ENCODE results near the gene SCRG1.

Gene SCRG1

DNA sequence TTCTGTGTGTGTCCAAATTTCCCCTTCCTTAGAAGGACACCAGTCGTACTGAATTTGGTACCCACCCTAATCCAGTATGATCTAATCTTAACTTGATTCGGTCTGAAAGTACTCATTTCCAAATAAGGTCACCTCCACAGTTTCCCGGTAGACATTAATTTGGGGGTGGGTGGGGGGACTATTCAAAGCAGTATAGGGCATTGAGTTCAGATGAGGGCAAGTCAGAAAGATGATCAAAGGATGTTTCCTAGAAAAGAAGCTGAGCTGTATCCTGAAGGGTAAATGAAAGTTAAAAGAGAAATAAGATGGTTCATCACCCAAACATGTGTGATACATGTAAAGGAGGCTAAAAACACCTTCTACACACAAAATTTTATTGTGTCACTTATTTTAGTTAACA, 42.0 kb upstream of the SCRG1 start (continued):
- TF ChIP-seq ZIC2 (tag by site-specific recombination; IDR thresholded peaks at IDR 0.05) = no peak
- no peak for TF ChIP-seq ZNF677 (tag by site-specific recombination; IDR thresholded peaks at IDR 0.05)
- TF ChIP-seq ZNF274 (IDR thresholded peaks at IDR 0.05; ENCODE audit: low read length) = no peak
- no peak for TF ChIP-seq ZNF274 (tag by site-specific recombination; IDR thresholded peaks at IDR 0.05; ENCODE audit: borderline replicate concordance)
- no peak for TF ChIP-seq ZNF341 (tag by site-specific recombination; IDR thresholded peaks at IDR 0.05; ENCODE audit: low read depth)

DNA sequence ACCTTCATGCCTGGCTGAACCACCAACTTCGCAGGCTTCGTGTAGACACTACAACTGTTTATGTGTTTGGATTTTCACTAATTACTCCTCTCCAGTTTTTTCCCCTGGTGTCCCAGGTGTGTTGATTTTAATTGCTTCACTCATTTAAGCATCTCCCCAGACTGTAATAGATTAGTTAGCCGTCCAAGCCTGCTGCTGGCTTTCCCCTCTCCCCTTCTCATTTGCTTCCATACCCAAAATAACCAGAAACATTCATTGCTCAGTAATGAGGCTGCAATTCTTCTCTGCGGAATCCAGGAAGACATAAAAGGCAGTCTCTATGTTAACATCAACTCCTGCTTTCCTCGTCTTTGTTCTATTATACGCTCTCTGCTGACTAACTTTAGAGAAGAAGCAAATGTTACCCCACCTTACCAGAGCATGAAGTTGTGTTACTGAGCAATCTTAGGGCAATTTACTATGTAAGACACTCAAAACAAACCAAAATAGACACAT, 37.9 kb upstream of the SCRG1 start:
- peaks cover 7% of the 10 kb centered on the region for H3K4me1 ChIP-seq (ENCODE audit: control insufficient read depth, insufficient read depth, low read length)
- no peak overlapping the region for H3K27ac ChIP-seq (ENCODE audit: extremely low read depth, low read depth, low read length)
- POLR2A ChIA-PET = no interaction called here
- CTCF ChIA-PET = no interaction called here
- no peaks in the 10 kb centered on the region for H3K36me3 ChIP-seq (ENCODE audit: control insufficient read depth in 2 of 2, insufficient read depth in 1 of 2, low read length in 2 of 2)
- no peaks in the 10 kb centered on the region for H3K9me3 ChIP-seq (ENCODE audit: control insufficient read depth, insufficient read depth, low read depth, low read length)
- no peak overlapping the region for H3K4me3 ChIP-seq (ENCODE audit: low read depth, low read length)
- TF ChIP-seq ZSCAN16 (tag by site-specific recombination; IDR thresholded peaks at IDR 0.05) = no peak
- TF ChIP-seq GLIS2 (tag by site-specific recombination; IDR thresholded peaks at IDR 0.05) = no peak
- TF ChIP-seq, protein P1, sequence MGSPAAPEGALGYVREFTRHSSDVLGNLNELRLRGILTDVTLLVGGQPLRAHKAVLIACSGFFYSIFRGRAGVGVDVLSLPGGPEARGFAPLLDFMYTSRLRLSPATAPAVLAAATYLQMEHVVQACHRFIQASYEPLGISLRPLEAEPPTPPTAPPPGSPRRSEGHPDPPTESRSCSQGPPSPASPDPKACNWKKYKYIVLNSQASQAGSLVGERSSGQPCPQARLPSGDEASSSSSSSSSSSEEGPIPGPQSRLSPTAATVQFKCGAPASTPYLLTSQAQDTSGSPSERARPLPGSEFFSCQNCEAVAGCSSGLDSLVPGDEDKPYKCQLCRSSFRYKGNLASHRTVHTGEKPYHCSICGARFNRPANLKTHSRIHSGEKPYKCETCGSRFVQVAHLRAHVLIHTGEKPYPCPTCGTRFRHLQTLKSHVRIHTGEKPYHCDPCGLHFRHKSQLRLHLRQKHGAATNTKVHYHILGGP (tag by site-specific recombination; IDR thresholded peaks at IDR 0.05) = no peak
- TF ChIP-seq, protein P2, sequence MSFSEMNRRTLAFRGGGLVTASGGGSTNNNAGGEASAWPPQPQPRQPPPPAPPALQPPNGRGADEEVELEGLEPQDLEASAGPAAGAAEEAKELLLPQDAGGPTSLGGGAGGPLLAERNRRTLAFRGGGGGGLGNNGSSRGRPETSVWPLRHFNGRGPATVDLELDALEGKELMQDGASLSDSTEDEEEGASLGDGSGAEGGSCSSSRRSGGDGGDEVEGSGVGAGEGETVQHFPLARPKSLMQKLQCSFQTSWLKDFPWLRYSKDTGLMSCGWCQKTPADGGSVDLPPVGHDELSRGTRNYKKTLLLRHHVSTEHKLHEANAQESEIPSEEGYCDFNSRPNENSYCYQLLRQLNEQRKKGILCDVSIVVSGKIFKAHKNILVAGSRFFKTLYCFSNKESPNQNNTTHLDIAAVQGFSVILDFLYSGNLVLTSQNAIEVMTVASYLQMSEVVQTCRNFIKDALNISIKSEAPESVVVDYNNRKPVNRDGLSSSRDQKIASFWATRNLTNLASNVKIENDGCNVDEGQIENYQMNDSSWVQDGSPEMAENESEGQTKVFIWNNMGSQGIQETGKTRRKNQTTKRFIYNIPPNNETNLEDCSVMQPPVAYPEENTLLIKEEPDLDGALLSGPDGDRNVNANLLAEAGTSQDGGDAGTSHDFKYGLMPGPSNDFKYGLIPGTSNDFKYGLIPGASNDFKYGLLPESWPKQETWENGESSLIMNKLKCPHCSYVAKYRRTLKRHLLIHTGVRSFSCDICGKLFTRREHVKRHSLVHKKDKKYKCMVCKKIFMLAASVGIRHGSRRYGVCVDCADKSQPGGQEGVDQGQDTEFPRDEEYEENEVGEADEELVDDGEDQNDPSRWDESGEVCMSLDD (tag by site-specific recombination; IDR thresholded peaks at IDR 0.05) = no peak

DNA sequence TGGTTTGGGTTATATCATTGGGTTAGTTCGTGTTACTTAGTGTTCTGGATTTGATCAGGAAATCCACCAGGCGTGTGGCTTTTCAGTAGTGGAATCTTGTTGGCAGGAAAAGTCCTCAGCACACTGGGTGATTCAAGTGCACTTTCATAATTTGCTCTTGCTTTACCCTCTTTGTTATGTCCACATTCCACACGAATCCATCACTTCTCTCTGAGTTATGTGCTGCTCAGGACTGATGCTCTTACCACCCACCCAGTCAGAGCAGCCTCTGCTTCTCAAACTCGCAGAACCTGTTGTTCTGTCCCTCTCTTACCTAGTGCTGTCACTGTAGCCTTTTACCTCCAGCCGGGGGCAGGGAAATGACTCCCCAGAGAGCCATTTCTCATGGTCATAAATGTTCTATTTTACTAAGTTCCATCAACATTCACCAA, 37.2 kb upstream of the SCRG1 start:
- no peaks in the 10 kb centered on the region for H3K36me3 ChIP-seq (ENCODE audit: control insufficient read depth in 2 of 2, insufficient read depth in 1 of 2, low read length in 2 of 2)
- peaks cover 7% of the 10 kb centered on the region for H3K4me1 ChIP-seq (ENCODE audit: control insufficient read depth, insufficient read depth, low read length)
- 0 out of 2 replicates have a peak, but pooled peaks have one; percentile 19 for TF ChIP-seq ZBTB17 (tag by site-specific recombination; IDR thresholded peaks at IDR 0.05)
- TF ChIP-seq GLIS1 (tag by site-specific recombination; IDR thresholded peaks at IDR 0.05) = peak; percentile 44
- TF ChIP-seq ZSCAN16 (tag by site-specific recombination; IDR thresholded peaks at IDR 0.05) = no peak
- no peak for TF ChIP-seq ZNF366 (tag by site-specific recombination; conservative IDR thresholded peaks at IDR 0.05)
- TF ChIP-seq FEZF1 (tag by site-specific recombination; IDR thresholded peaks at IDR 0.05) = peak; percentile 63
- no peak for TF ChIP-seq SP3 (tag by site-specific recombination; IDR thresholded peaks at IDR 0.05)
- TF ChIP-seq ZNF600 (tag by site-specific recombination; IDR thresholded peaks at IDR 0.05) = peak; percentile 82
- ChIA-PET POLR2A (no interaction called here), CTCF (no interaction called here)
- H3K4me3 ChIP-seq (ENCODE audit: low read depth, low read length) = no peak overlapping the region
- H3K9me3 ChIP-seq (ENCODE audit: control insufficient read depth, insufficient read depth, low read depth, low read length) = no peaks in the 10 kb centered on the region
- no peak overlapping the region for H3K27ac ChIP-seq (ENCODE audit: extremely low read depth, low read depth, low read length)

DNA sequence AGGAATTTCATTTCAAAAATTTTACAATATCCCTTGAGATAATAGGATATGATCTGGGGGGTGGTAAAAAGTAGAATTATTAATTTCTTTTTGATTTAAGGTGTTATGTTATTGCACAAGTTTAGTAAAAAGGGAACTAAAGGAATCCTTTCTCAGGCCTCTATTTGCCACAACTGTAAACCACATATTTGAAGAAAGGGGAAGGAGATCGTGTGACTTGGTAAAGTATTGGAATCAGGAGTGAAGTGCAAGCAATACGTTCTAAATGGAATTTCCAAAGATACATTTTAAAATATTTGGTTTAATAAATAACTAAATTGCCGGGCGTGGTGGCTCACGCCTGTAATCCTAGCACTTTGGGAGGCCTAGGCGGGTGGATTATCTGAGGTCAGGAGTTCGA, 35.3 kb upstream of the SCRG1 start:
- Histone ChIP-seq H3K4me3 (ENCODE audit: low read depth, low read length) (no peak overlapping the region), H3K9me3 (ENCODE audit: control insufficient read depth, insufficient read depth, low read depth, low read length) (no peaks in the 10 kb centered on the region), H3K36me3 (ENCODE audit: control insufficient read depth in 2 of 2, insufficient read depth in 1 of 2, low read length in 2 of 2) (no peaks in the 10 kb centered on the region), H3K27ac (ENCODE audit: extremely low read depth, low read depth, low read length) (no peak overlapping the region), H3K4me1 (ENCODE audit: control insufficient read depth, insufficient read depth, low read length) (peaks cover 7% of the 10 kb centered on the region)
- ChIA-PET CTCF (interaction anchor here (1.9 kb wide), 1 partner anchor 14 kb away, joined by 11 read pairs; no protein-coding TSS in a partner anchor), POLR2A (no interaction called here)
- no peak for TF ChIP-seq SP2 (tag by site-specific recombination; IDR thresholded peaks at IDR 0.05)
- TF ChIP-seq KLF10 (tag by site-specific recombination; IDR thresholded peaks at IDR 0.05) = no peak
- TF ChIP-seq, protein P3, sequence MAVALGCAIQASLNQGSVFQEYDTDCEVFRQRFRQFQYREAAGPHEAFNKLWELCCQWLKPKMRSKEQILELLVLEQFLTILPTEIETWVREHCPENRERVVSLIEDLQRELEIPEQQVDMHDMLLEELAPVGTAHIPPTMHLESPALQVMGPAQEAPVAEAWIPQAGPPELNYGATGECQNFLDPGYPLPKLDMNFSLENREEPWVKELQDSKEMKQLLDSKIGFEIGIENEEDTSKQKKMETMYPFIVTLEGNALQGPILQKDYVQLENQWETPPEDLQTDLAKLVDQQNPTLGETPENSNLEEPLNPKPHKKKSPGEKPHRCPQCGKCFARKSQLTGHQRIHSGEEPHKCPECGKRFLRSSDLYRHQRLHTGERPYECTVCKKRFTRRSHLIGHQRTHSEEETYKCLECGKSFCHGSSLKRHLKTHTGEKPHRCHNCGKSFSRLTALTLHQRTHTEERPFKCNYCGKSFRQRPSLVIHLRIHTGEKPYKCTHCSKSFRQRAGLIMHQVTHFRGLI (tag by site-specific recombination; IDR thresholded peaks at IDR 0.05) = no peak
- TF ChIP-seq TCF7L2 (IDR thresholded peaks at IDR 0.05; ENCODE audit: borderline replicate concordance, low read depth, low read length) = no peak
- TF ChIP-seq ZIC2 (tag by site-specific recombination; IDR thresholded peaks at IDR 0.05) = no peak
- TF ChIP-seq ZFP69B (tag by site-specific recombination; IDR thresholded peaks at IDR 0.05) = no peak
- no peak for TF ChIP-seq KLF1 (tag by site-specific recombination; IDR thresholded peaks at IDR 0.05)
- TF ChIP-seq ZNF19 (tag by site-specific recombination; IDR thresholded peaks at IDR 0.05; ENCODE audit: low read depth) = no peak
- no peak for TF ChIP-seq ZNF132 (tag by site-specific recombination; IDR thresholded peaks at IDR 0.05; ENCODE audit: borderline replicate concordance)
- TF ChIP-seq ZSCAN16 (tag by site-specific recombination; IDR thresholded peaks at IDR 0.05) = no peak
- no peak for TF ChIP-seq ZNF629 (tag by site-specific recombination; IDR thresholded peaks at IDR 0.05)

Data from HEK293 (cell line).